ENCODE measurements around the gene SLPI. TPM values are rescaled to one million over a fixed set of nuclear protein-coding genes. Genes with fewer than 3 reads are reported as not detected.

SLPI gene
- total and polyA plus RNA-seq, 3 donors from 2014 or later = 6.9 to 104 (median 8.2) TPM

- H3K9me3 ChIP-seq = no peaks in the 10 kb centered on the region
- no peaks in the 10 kb centered on the region for H3K27me3 ChIP-seq
- no peak overlapping the region for H3K27ac ChIP-seq
- no peaks in the 10 kb centered on the region for H3K36me3 ChIP-seq (ENCODE audit: low read depth, missing control alignments)
- TF ChIP-seq CTCF (IDR thresholded peaks at IDR 0.05) = no peak
- no peak for TF ChIP-seq POLR2A (IDR thresholded peaks at IDR 0.05)
- 66 to 72% methylated on average over 13 of the region's 13 CpGs for WGBS, 2 donors
- no peak for DNase-seq
- no peak overlapping the region for H3K4me3 ChIP-seq
- intact Hi-C loops (cut with DNase I; ENCODE audit: low total_unique reads) = no loop called here
- H3K4me1 ChIP-seq = no peaks in the 10 kb centered on the region
Observed at GRCh38 chr20:45289942-45290676, 35.7 kb upstream of the SLPI start.

GRCh38 chr20:45288860-45289259 lies 34.5 kb upstream of the SLPI start:
- H3K27ac ChIP-seq = no peak overlapping the region
- H3K4me1 ChIP-seq = no peaks in the 10 kb centered on the region

GRCh38 chr20:45288376-45288775 lies 34.0 kb upstream of the SLPI start:
- no peak overlapping the region for H3K27ac ChIP-seq
- no peak for DNase-seq
- H3K27me3 ChIP-seq = no peaks in the 10 kb centered on the region
- no peak overlapping the region for H3K4me3 ChIP-seq
- no peaks in the 10 kb centered on the region for H3K36me3 ChIP-seq (ENCODE audit: low read depth, missing control alignments)
- no peaks in the 10 kb centered on the region for H3K9me3 ChIP-seq
- TF ChIP-seq CTCF (IDR thresholded peaks at IDR 0.05) (no peak), POLR2A (IDR thresholded peaks at IDR 0.05) (no peak)
- intact Hi-C loops (cut with DNase I; ENCODE audit: low total_unique reads) = no loop called here
- WGBS, 2 donors = 80 to 91% methylated on average over 4 of the region's 4 CpGs
- no peaks in the 10 kb centered on the region for H3K4me1 ChIP-seq

More at GRCh38 chr20:45288860-45289259, 34.5 kb upstream of the SLPI start:
- no peak for DNase-seq
- WGBS, 2 donors = 80 to 88% methylated on average over 5 of the region's 5 CpGs
- no peaks in the 10 kb centered on the region for H3K36me3 ChIP-seq (ENCODE audit: low read depth, missing control alignments)
- TF ChIP-seq POLR2A (IDR thresholded peaks at IDR 0.05) (no peak), CTCF (IDR thresholded peaks at IDR 0.05) (no peak)
- H3K4me3 ChIP-seq = no peak overlapping the region
- no peaks in the 10 kb centered on the region for H3K27me3 ChIP-seq
- intact Hi-C loops (cut with DNase I; ENCODE audit: low total_unique reads) = no loop called here
- H3K9me3 ChIP-seq = no peaks in the 10 kb centered on the region

GRCh38 chr20:45283551-45284057 lies 29.2 kb upstream of the SLPI start:
- Histone ChIP-seq H3K4me3 (no peak overlapping the region), H3K36me3 (ENCODE audit: low read depth, missing control alignments) (no peaks in the 10 kb centered on the region), H3K27ac (no peak overlapping the region), H3K9me3 (no peaks in the 10 kb centered on the region), H3K4me1 (no peaks in the 10 kb centered on the region), H3K27me3 (no peaks in the 10 kb centered on the region)
- intact Hi-C loops (cut with DNase I; ENCODE audit: low total_unique reads) = no loop called here
- 42 to 79% methylated on average over 3 to 4 of the region's 4 CpGs for WGBS, 2 donors
- TF ChIP-seq POLR2A (IDR thresholded peaks at IDR 0.05) (no peak), CTCF (IDR thresholded peaks at IDR 0.05) (no peak)
- no peak for DNase-seq
